Testis (tissue), 3 donors: Measurements from ENCODE around the gene DLG2. TPM values are rescaled to one million over a fixed set of nuclear protein-coding genes. Genes with fewer than 3 reads are reported as not detected.
"Not testable (repeated sequence)": the region's sequence is repeated elsewhere in the genome, so short reads cannot be mapped to it uniquely, and the experiment has no call there.

Source experiments
- DNase-seq: peaks from one replicate; pipeline ENCODE4 v3.0.0-alpha.2; 2019
- H3K27ac ChIP-seq, 2 donors: fragments of 200-600 bp; sonication (generic); one replicate each; pipeline ENCODE4 v1.5.1; 2019
- H3K27me3 ChIP-seq: fragments of 200-600 bp; sonication (generic); one replicate; pipeline ENCODE4 v1.5.1; 2019
- H3K36me3 ChIP-seq: fragments of 200-600 bp; sonication (generic); one replicate; pipeline ENCODE4 v1.5.1; 2017; ENCODE audit warnings: low read depth; ENCODE audit errors: missing control alignments
- H3K4me1 ChIP-seq: fragments of 200-600 bp; sonication (generic); one replicate; pipeline ENCODE4 v1.5.1; 2019
- H3K4me3 ChIP-seq, 2 donors: fragments of 200-600 bp; sonication (generic); one replicate each; pipeline ENCODE4 v1.5.1; 2017 to 2019
- H3K9me3 ChIP-seq: fragments of 200-600 bp; sonication (generic); one replicate; pipeline ENCODE4 v1.5.1; 2017
- CTCF ChIP-seq, 3 experiments: fragments of 450-650 bp in 2 of 3; fragments of 200-600 bp in 1 of 3; sonication (generic) in 1 of 3; IDR thresholded peaks; one replicate each; pipeline ENCODE4 v1.5.1; 2016 to 2019; ENCODE audit warnings: antibody characterized with exemption in 3 of 3, mild to moderate bottlenecking in 2 of 3, moderate library complexity in 1 of 3
- POLR2A ChIP-seq: fragments of 450-650 bp; IDR thresholded peaks from one replicate; pipeline ENCODE4 v1.6.1; 2017; ENCODE audit warnings: antibody characterized with exemption, mild to moderate bottlenecking, moderate library complexity
- WGBS, 2 donors: methylation state at CpG; one replicate each; pipeline ENCODE4 v1.1.5; 2018; 5-methylcytosine and 5-hydroxymethylcytosine counted together
- intact Hi-C: fragments of 100-400 bp; cut with DNase I; formaldehyde crosslinking; loops from one replicate; pipeline ENCODE4 v1.15.1; 2023; ENCODE audit warnings: low total_unique reads
- polyA plus RNA-seq: library from polyadenylated mRNA; stranded (reverse); fragments of 350-450 nt; fragmentation: Illumina TruSeq; extraction: RNeasy Lipid Tissue Mini Kit (QIAGEN cat#74804); gene quantifications from one replicate; pipeline ENCODE4 v1.2.3, GENCODE V29; 2014; ENCODE audit warnings: low read depth, low replicate concordance; ENCODE audit not compliant: insufficient read depth
- total RNA-seq, 2 donors: library from RNA; depleted of rRNA; stranded (reverse); fragments of >200 nt; gene quantifications; one replicate each; pipeline ENCODE4 v1.2.3, GENCODE V29; 2016

Gene DLG2
- total and polyA plus RNA-seq, 3 donors from 2014 or later = 13.8 to 23.0 (median 14.1) TPM

- Histone ChIP-seq H3K9me3 (no peaks in the 10 kb centered on the region), H3K4me3 (no peak overlapping the region), H3K36me3 (no peaks in the 10 kb centered on the region), H3K4me1 (no peaks in the 10 kb centered on the region), H3K27me3 (no peaks in the 10 kb centered on the region), H3K27ac (no peak overlapping the region)
- intact Hi-C loops = no loop called here
- TF ChIP-seq POLR2A = no peak
- no peak for DNase-seq
Observed at GRCh38 chr11:85249482-85249881, 377.7 kb downstream of the DLG2 start.

- Histone ChIP-seq H3K4me1 (no peaks in the 10 kb centered on the region), H3K27ac (no peak overlapping the region), H3K9me3 (no peaks in the 10 kb centered on the region), H3K27me3 (no peaks in the 10 kb centered on the region), H3K4me3 (no peak overlapping the region), H3K36me3 (no peaks in the 10 kb centered on the region)
- TF ChIP-seq POLR2A (no peak), CTCF (IDR thresholded peaks at IDR 0.05) (no peak)
- WGBS, 2 donors = 87 to 94% methylated on average over 3 of the region's 3 CpGs
- intact Hi-C loops = no loop called here
- no peak for DNase-seq
Observed at GRCh38 chr11:85247797-85248196, 379.3 kb downstream of the DLG2 start.

DNA sequence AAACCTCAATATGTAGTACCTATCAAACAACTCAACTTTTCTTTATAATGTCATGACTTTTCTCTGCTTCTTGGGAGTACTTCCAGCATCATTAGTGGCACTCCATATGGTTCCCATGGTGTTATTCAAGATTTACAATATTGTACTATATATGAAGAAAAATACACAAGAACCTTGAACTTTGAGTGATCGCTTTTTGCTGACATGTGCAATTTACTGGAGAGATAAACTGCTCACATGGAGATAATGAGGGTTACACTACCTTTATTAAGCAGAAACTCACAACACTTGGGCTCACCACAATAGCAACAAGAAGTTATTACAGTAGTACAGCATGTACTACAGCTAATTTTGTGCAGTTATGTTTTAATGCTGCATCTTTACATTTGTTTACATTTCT is 388.2 kb downstream of the DLG2 start:
- intact Hi-C loops = no loop called here
- Histone ChIP-seq H3K4me1 (no peaks in the 10 kb centered on the region), H3K4me3 (no peak overlapping the region), H3K27ac (no peak overlapping the region), H3K9me3 (no peaks in the 10 kb centered on the region), H3K27me3 (no peaks in the 10 kb centered on the region), H3K36me3 (no peaks in the 10 kb centered on the region)
- TF ChIP-seq CTCF (IDR thresholded peaks at IDR 0.05) = no peak
- 45 to 54% methylated on average over 1 of the region's 1 CpG for WGBS, 2 donors
- DNase-seq = no peak

DNA sequence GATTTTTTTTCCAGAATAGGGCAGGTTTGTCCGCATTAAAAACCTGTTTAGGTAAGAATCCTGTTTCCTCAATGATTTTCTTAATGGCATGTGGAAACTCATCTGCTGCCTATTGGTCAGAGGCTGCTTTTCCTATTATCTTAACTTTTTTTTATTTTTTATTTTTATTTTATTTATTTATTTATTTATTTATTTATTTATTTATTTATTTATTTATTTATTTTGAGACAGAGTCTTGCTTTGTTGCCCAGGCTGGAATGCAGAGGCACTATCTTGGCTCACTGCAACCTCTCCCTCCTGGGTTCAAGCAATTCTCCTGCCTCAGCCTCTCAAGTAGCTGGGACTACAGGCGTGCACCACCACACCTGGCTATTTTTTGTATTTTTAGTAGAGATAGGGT is 389.1 kb downstream of the DLG2 start:
- H3K36me3 ChIP-seq, DNase-seq, H3K4me3 ChIP-seq, H3K4me1 ChIP-seq, intact Hi-C loops, H3K27me3 ChIP-seq, H3K27ac ChIP-seq, H3K9me3 ChIP-seq: not testable (repeated sequence)
- 91 to 95% methylated on average over 2 of the region's 2 CpGs for WGBS, 2 donors

GRCh38 chr11:85236211-85236610 is 390.9 kb downstream of the DLG2 start:
- Histone ChIP-seq H3K36me3 (no peaks in the 10 kb centered on the region), H3K4me3 (no peak overlapping the region), H3K27me3 (no peaks in the 10 kb centered on the region), H3K4me1 (no peaks in the 10 kb centered on the region), H3K27ac (no peak overlapping the region), H3K9me3 (no peaks in the 10 kb centered on the region)
- DNase-seq = no peak
- 81 to 89% methylated on average over 2 of the region's 2 CpGs for WGBS, 2 donors
- intact Hi-C loops = no loop called here
- TF ChIP-seq POLR2A (no peak), CTCF (IDR thresholded peaks at IDR 0.05) (no peak)

- no peak for DNase-seq
- TF ChIP-seq POLR2A (no peak), CTCF (IDR thresholded peaks at IDR 0.05) (no peak)
- intact Hi-C loops = no loop called here
- H3K27ac ChIP-seq = no peak overlapping the region
- no peaks in the 10 kb centered on the region for H3K9me3 ChIP-seq
- no peaks in the 10 kb centered on the region for H3K27me3 ChIP-seq
- H3K4me3 ChIP-seq = no peak overlapping the region
- H3K36me3 ChIP-seq = no peaks in the 10 kb centered on the region
- no peaks in the 10 kb centered on the region for H3K4me1 ChIP-seq
- 82 to 89% methylated on average over 2 of the region's 2 CpGs for WGBS, 2 donors
Observed at GRCh38 chr11:85232559-85232958, 394.6 kb downstream of the DLG2 start.
